Astrocyte (in vitro differentiated cells and primary cell): ENCODE results near the gene KCNAB1. TPM values are rescaled to one million over a fixed set of nuclear protein-coding genes. Genes with fewer than 3 reads are reported as not detected.
A peak's percentile ranks its signal among the peaks of the same experiment; 100 is the strongest.

Source experiments
- DNase-seq: peaks from one replicate; pipeline ENCODE4 v3.0.0-alpha.2; 2010; ENCODE audit warnings: low read depth
- FAIRE-seq: peaks from 2 replicates; lab custom pipeline; 2011; peaks lifted over from hg19 to GRCh38; lab: Jason Lieb, UNC
- H2AFZ ChIP-seq: 2 replicates; pipeline ENCODE4 v1.6.0; 2012; ENCODE audit warnings: low read depth, low read length, inconsistent platforms
- H3K27ac ChIP-seq: 2 replicates; pipeline ENCODE4 v1.5.1; 2011; ENCODE audit warnings: low read depth, low read length, inconsistent platforms
- H3K27me3 ChIP-seq: 2 replicates; pipeline ENCODE4 v1.6.0; 2011; ENCODE audit warnings: low read length, inconsistent platforms; ENCODE audit not compliant: insufficient read depth
- H3K36me3 ChIP-seq: 2 replicates; pipeline ENCODE4 v1.5.1; 2011; ENCODE audit warnings: low read length, inconsistent platforms; ENCODE audit not compliant: insufficient read depth
- H3K4me1 ChIP-seq: 2 replicates; pipeline ENCODE4 v1.5.1; 2011; ENCODE audit warnings: low read length, inconsistent platforms; ENCODE audit not compliant: insufficient read depth
- H3K4me2 ChIP-seq: 2 replicates; pipeline ENCODE4 v1.6.0; 2012; ENCODE audit warnings: low read length, inconsistent platforms
- H3K4me3 ChIP-seq: 2 replicates; pipeline ENCODE4 v1.5.1; 2011; ENCODE audit warnings: low read depth, mild to moderate bottlenecking, low read length, inconsistent platforms; ENCODE audit not compliant: insufficient read depth
- H3K79me2 ChIP-seq: 2 replicates; pipeline ENCODE4 v1.6.0; 2012; ENCODE audit warnings: mild to moderate bottlenecking, low read length, inconsistent platforms; ENCODE audit not compliant: insufficient read depth
- H3K9ac ChIP-seq: 2 replicates; pipeline ENCODE4 v1.6.0; 2012; ENCODE audit warnings: mild to moderate bottlenecking, low read length, inconsistent platforms
- H3K9me3 ChIP-seq: 2 replicates; pipeline ENCODE4 v1.5.1; 2012; ENCODE audit warnings: low read depth, mild to moderate bottlenecking, low read length, inconsistent platforms; ENCODE audit not compliant: insufficient read depth
- H4K20me1 ChIP-seq: 2 replicates; pipeline ENCODE4 v1.6.0; 2012; ENCODE audit warnings: low read length, inconsistent platforms; ENCODE audit not compliant: insufficient read depth
- H3K27ac Mint-ChIP-seq: one replicate; pipeline ENCODE4 v1.8.0; 2021; ENCODE audit warnings: mild to moderate bottlenecking, mixed read lengths; ENCODE audit not compliant: unreplicated experiment
- H3K27me3 Mint-ChIP-seq: one replicate; pipeline ENCODE4 v1.8.0; 2021; ENCODE audit warnings: low read depth, mixed read lengths; ENCODE audit not compliant: unreplicated experiment
- H3K36me3 Mint-ChIP-seq: one replicate; pipeline ENCODE4 v1.8.0; 2021; ENCODE audit warnings: low read depth, mixed read lengths; ENCODE audit not compliant: unreplicated experiment
- H3K4me1 Mint-ChIP-seq: one replicate; pipeline ENCODE4 v1.8.0; 2021; ENCODE audit warnings: low read depth, mixed read lengths; ENCODE audit not compliant: unreplicated experiment
- H3K4me3 Mint-ChIP-seq: one replicate; pipeline ENCODE4 v1.8.0; 2021; ENCODE audit warnings: mild to moderate bottlenecking, moderate library complexity, mixed read lengths; ENCODE audit not compliant: unreplicated experiment
- H3K9me3 Mint-ChIP-seq: one replicate; pipeline ENCODE4 v1.8.0; 2021; ENCODE audit warnings: mild to moderate bottlenecking, mixed read lengths; ENCODE audit not compliant: unreplicated experiment
- EZH2 ChIP-seq: IDR thresholded peaks from 2 replicates; pipeline ENCODE4 v1.6.1; 2012; ENCODE audit warnings: mild to moderate bottlenecking, low read length, inconsistent platforms; ENCODE audit not compliant: insufficient read depth
- total RNA-seq: library from RNA; stranded (reverse); gene quantifications from 2 replicates; pipeline ENCODE4 v1.2.1, GENCODE V29; 2021
- TF ChIP-seq, protein P1 (sequence below): IDR thresholded peaks from 2 replicates; pipeline ENCODE4 v1.5.1; 2011; ENCODE audit warnings: low read depth, mild to moderate bottlenecking, inconsistent platforms, low read length, moderate library complexity; ENCODE audit not compliant: insufficient read depth

The KCNAB1 gene
- total RNA-seq, 1 donor from 2014 or later = 0.30 TPM

DNA sequence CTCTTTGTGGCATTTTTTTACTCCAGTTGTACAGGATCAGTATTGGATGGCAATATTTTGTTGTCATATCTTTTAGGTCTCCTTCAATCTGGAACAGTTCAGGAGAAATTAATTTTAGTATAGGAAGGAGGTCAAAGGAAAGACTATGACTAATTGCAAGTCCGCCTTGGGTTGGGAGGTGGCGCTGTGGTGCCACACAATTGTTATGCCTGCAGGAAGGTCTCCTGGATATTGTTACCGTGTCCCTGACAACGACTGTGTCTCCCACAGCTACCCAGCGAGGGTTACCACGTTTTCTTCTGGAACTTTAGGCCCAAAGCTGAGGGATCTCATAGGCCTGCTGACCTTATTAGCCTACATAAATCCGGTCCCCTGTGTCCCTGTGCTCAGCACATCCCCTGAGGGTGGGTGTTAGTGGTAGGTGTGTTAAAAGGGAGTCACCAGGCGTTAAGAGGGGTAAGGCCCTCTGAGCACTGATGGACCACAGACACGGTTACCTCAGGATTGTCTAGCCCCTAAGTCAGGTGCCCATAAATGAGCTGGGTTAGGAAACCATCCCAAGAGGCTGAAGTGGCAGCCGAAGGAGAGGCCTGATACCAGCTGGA is 31.5 kb downstream of the KCNAB1 start:
- no peak overlapping the region for H3K27ac ChIP-seq

GRCh38 chr3:156158656-156159295 is 38.4 kb downstream of the KCNAB1 start:
- no peak for FAIRE-seq
- Histone ChIP-seq H4K20me1 (no peaks in the 10 kb centered on the region), H3K9ac (no peak overlapping the region), H3K4me1 (no peaks in the 10 kb centered on the region), H3K36me3 (no peaks in the 10 kb centered on the region), H3K27me3 (no peaks in the 10 kb centered on the region), H3K27ac (no peak overlapping the region), H3K9me3 (no peaks in the 10 kb centered on the region), H3K4me2 (no peak overlapping the region), H3K4me3 (no peak overlapping the region), H2AFZ (no peak overlapping the region), H3K79me2 (no peaks in the 10 kb centered on the region)
- no peak overlapping the region for H3K27ac Mint-ChIP-seq
- peaks cover 2% of the 10 kb centered on the region for H3K9me3 Mint-ChIP-seq
- DNase-seq = no peak
- TF ChIP-seq EZH2 = no peak
- TF ChIP-seq, protein P1, sequence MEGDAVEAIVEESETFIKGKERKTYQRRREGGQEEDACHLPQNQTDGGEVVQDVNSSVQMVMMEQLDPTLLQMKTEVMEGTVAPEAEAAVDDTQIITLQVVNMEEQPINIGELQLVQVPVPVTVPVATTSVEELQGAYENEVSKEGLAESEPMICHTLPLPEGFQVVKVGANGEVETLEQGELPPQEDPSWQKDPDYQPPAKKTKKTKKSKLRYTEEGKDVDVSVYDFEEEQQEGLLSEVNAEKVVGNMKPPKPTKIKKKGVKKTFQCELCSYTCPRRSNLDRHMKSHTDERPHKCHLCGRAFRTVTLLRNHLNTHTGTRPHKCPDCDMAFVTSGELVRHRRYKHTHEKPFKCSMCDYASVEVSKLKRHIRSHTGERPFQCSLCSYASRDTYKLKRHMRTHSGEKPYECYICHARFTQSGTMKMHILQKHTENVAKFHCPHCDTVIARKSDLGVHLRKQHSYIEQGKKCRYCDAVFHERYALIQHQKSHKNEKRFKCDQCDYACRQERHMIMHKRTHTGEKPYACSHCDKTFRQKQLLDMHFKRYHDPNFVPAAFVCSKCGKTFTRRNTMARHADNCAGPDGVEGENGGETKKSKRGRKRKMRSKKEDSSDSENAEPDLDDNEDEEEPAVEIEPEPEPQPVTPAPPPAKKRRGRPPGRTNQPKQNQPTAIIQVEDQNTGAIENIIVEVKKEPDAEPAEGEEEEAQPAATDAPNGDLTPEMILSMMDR = no peak
- H3K27me3 Mint-ChIP-seq = no peaks in the 10 kb centered on the region
- H3K36me3 Mint-ChIP-seq = no peaks in the 10 kb centered on the region
- no peak overlapping the region for H3K4me3 Mint-ChIP-seq
- peaks cover 3% of the 10 kb centered on the region for H3K4me1 Mint-ChIP-seq

More for the DNA sequence above, 31.5 kb downstream of the KCNAB1 start:
- FAIRE-seq = no peak
- no peaks in the 10 kb centered on the region for H4K20me1 ChIP-seq
- peak overlapping the region; percentile 76 for H2AFZ ChIP-seq
- H3K9ac ChIP-seq = peak overlapping the region; percentile 39
- Mint-ChIP-seq H3K4me1 (no peaks in the 10 kb centered on the region), H3K4me3 (no peak overlapping the region), H3K27ac (peak overlapping the region; percentile 63), H3K27me3 (no peaks in the 10 kb centered on the region), H3K36me3 (no peaks in the 10 kb centered on the region), H3K9me3 (peaks cover 2% of the 10 kb centered on the region)
- peak overlapping the region; percentile 30 for H3K4me2 ChIP-seq
- H3K9me3 ChIP-seq = no peaks in the 10 kb centered on the region
- TF ChIP-seq EZH2 = no peak
- TF ChIP-seq, protein P1 = peak; percentile 90
- no peak overlapping the region for H3K4me3 ChIP-seq
- H3K27me3 ChIP-seq = no peaks in the 10 kb centered on the region
- no peaks in the 10 kb centered on the region for H3K36me3 ChIP-seq
- H3K4me1 ChIP-seq = peaks cover 3% of the 10 kb centered on the region
- no peaks in the 10 kb centered on the region for H3K79me2 ChIP-seq
- peak; percentile 64 for DNase-seq

DNA sequence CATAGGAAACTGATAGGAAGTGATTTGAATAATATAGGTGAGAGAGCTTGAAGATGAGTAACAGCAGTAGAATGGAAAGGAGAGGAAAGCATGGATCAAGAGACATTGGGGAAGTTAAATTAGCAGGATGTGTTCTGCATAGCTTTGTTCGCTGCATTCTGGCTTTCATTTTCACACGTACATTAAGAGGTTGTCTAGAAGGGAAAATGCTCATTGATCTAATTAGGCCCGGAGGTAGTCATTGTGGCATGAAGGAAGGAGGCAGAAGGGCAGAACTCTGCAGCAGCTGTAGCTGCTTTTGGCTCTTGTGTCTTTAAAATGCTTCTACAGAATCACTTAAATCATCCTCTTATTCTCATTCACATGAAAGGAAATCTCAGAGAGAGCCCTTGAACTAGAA is 40.3 kb downstream of the KCNAB1 start:
- FAIRE-seq = no peak

More for the DNA sequence above, 40.3 kb downstream of the KCNAB1 start:
- Mint-ChIP-seq H3K4me3 (no peak overlapping the region), H3K9me3 (no peaks in the 10 kb centered on the region), H3K27me3 (no peaks in the 10 kb centered on the region), H3K27ac (no peak overlapping the region), H3K36me3 (no peaks in the 10 kb centered on the region), H3K4me1 (peaks cover 3% of the 10 kb centered on the region)
- Histone ChIP-seq H3K9me3 (no peaks in the 10 kb centered on the region), H3K27ac (no peak overlapping the region), H2AFZ (no peak overlapping the region), H3K9ac (no peak overlapping the region), H3K79me2 (no peaks in the 10 kb centered on the region), H3K4me1 (no peaks in the 10 kb centered on the region), H3K4me3 (no peak overlapping the region), H3K27me3 (peaks cover 3% of the 10 kb centered on the region), H4K20me1 (no peaks in the 10 kb centered on the region), H3K36me3 (no peaks in the 10 kb centered on the region), H3K4me2 (peak overlapping the region; percentile 66)
- no peak for DNase-seq
- no peak for TF ChIP-seq EZH2
- TF ChIP-seq, protein P1 = no peak
